Liver (tissue), 9 donors: Measurements from ENCODE around the gene SNX6. TPM values are rescaled to one million over a fixed set of nuclear protein-coding genes. Genes with fewer than 3 reads are reported as not detected.
"Not testable (repeated sequence)": the region's sequence is repeated elsewhere in the genome, so short reads cannot be mapped to it uniquely, and the experiment has no call there.

ENCODE experiments used
- DNase-seq: peaks from one replicate; pipeline ENCODE4 v3.0.0-alpha.2; 2017; ENCODE audit warnings: low spot score
- H3K27ac ChIP-seq, 2 donors: one replicate each; pipeline ENCODE4 v1.7.0; 2013; ENCODE audit warnings: inconsistent platforms in 2 of 2, low read length in 2 of 2, control low read depth in 1 of 2, low read depth in 1 of 2, mild to moderate bottlenecking in 1 of 2
- H3K27me3 ChIP-seq, 4 donors: one replicate each; pipeline versions ENCODE4 v1.6.1 to v1.7.0; 2013; ENCODE audit warnings: low read length in 3 of 4, inconsistent platforms in 1 of 4, mild to moderate bottlenecking in 1 of 4, moderate library complexity in 1 of 4; ENCODE audit not compliant: control insufficient read depth in 4 of 4, insufficient read depth in 4 of 4
- H3K36me3 ChIP-seq, 4 donors: one replicate each; pipeline versions ENCODE4 v1.6.1 to v1.7.0; 2013; ENCODE audit warnings: low read length in 3 of 4, mild to moderate bottlenecking in 3 of 4, low read depth in 1 of 4, moderate library complexity in 1 of 4; ENCODE audit not compliant: control insufficient read depth in 4 of 4, insufficient read depth in 3 of 4
- H3K4me1 ChIP-seq, 4 donors: one replicate each; pipeline versions ENCODE4 v1.6.1 to v1.7.0; 2013; ENCODE audit warnings: low read length in 3 of 4, mild to moderate bottlenecking in 3 of 4, moderate library complexity in 1 of 4; ENCODE audit not compliant: control insufficient read depth in 4 of 4, insufficient read depth in 4 of 4
- H3K4me3 ChIP-seq, 3 donors: one replicate each; pipeline versions ENCODE4 v1.6.1 to v1.7.0; 2013; ENCODE audit warnings: low read length in 3 of 3, control low read depth in 1 of 3, low read depth in 1 of 3, mild to moderate bottlenecking in 1 of 3
- H3K9ac ChIP-seq, 2 donors: one replicate each; pipeline ENCODE4 v1.7.0; 2013; ENCODE audit warnings: low read length in 2 of 2, mild to moderate bottlenecking in 2 of 2, moderate library complexity in 2 of 2, control low read depth in 1 of 2, low read depth in 1 of 2
- H3K9me3 ChIP-seq, 4 donors: one replicate each; pipeline versions ENCODE4 v1.6.1 to v1.7.0; 2013; ENCODE audit warnings: low read length in 3 of 4; ENCODE audit not compliant: control insufficient read depth in 4 of 4
- ATF3 ChIP-seq: IDR thresholded peaks from 2 replicates; pipeline ENCODE4 v1.6.1; 2016; ENCODE audit warnings: antibody characterized with exemption
- EGR1 ChIP-seq, 2 donors: IDR thresholded peaks; 2 replicates each; pipeline ENCODE4 v1.6.1; 2016 to 2018; ENCODE audit warnings: antibody characterized with exemption in 2 of 2, low read depth in 2 of 2
- FOXA1 ChIP-seq: IDR thresholded peaks from 2 replicates; pipeline ENCODE4 v1.6.1; 2016; ENCODE audit warnings: antibody characterized with exemption
- FOXA2 ChIP-seq: IDR thresholded peaks from 2 replicates; pipeline ENCODE4 v1.6.1; 2016; ENCODE audit warnings: antibody characterized with exemption
- GABPA ChIP-seq, 2 donors: IDR thresholded peaks in 1 of 2; conservative IDR thresholded peaks in 1 of 2; 2 replicates each; pipeline ENCODE4 v1.6.1; 2016; ENCODE audit warnings: antibody characterized with exemption in 2 of 2, mild to moderate bottlenecking in 1 of 2, moderate library complexity in 1 of 2
- HNF4A ChIP-seq, 2 donors: conservative IDR thresholded peaks; 2 replicates each; pipeline ENCODE4 v1.6.1; 2016; ENCODE audit warnings: antibody characterized with exemption in 2 of 2, mild to moderate bottlenecking in 2 of 2
- HNF4G ChIP-seq: IDR thresholded peaks from 2 replicates; pipeline ENCODE4 v1.6.1; 2016; ENCODE audit warnings: antibody characterized with exemption
- NR2F2 ChIP-seq: IDR thresholded peaks from 2 replicates; pipeline ENCODE4 v1.6.1; 2016; ENCODE audit warnings: antibody characterized with exemption
- RAD21 ChIP-seq, 2 donors: IDR thresholded peaks; 2 replicates each; pipeline ENCODE4 v1.6.1; 2016; ENCODE audit warnings: antibody characterized with exemption in 2 of 2, mild to moderate bottlenecking in 2 of 2
- RXRA ChIP-seq, 2 donors: IDR thresholded peaks; 2 replicates each; pipeline ENCODE4 v1.6.1; 2017 to 2018; ENCODE audit warnings: antibody characterized with exemption in 2 of 2, mild to moderate bottlenecking in 1 of 2
- SP1 ChIP-seq: IDR thresholded peaks from 2 replicates; pipeline ENCODE4 v1.6.1; 2018; ENCODE audit warnings: antibody characterized with exemption, mild to moderate bottlenecking
- ZBTB33 ChIP-seq: IDR thresholded peaks from 2 replicates; pipeline ENCODE4 v1.6.1; 2016; ENCODE audit warnings: antibody characterized with exemption
- WGBS: extraction: QIAGEN DNeasy Blood & Tissue Kit; methylation state at CpG from one replicate; pipeline ENCODE4 v1.1.7; 2013; 5-methylcytosine and 5-hydroxymethylcytosine counted together
- polyA plus RNA-seq, 2 donors: library from polyadenylated mRNA; stranded (reverse) in 1 of 2; unstranded in 1 of 2; fragments of 200-250 nt in 1 of 2; fragments of >200 nt in 1 of 2; fragmentation: Nextera tagmentation in 1 of 2; extraction: Ambion mirVana in 1 of 2; gene quantifications; one replicate each; pipeline versions ENCODE4 v1.2.1 to v1.2.3, GENCODE V29; 2013 to 2015
- total RNA-seq, 2 donors: library from RNA; depleted of rRNA; stranded (reverse); fragments of >200 nt; gene quantifications; one replicate each; pipeline ENCODE4 v1.2.3, GENCODE V29; 2014
- TF ChIP-seq, protein P1 (sequence below): IDR thresholded peaks from 2 replicates; pipeline ENCODE4 v1.6.1; 2016; ENCODE audit warnings: antibody characterized with exemption, mild to moderate bottlenecking
- donor health status: healthy.
- donor health status: healthy.
- donor health status: healthy.
- donor health status: healthy.
- donor health status: healthy.

The SNX6 gene
- total and polyA plus RNA-seq, 4 donors: 23.5 to 62.2 (median 42.0) TPM

DNA sequence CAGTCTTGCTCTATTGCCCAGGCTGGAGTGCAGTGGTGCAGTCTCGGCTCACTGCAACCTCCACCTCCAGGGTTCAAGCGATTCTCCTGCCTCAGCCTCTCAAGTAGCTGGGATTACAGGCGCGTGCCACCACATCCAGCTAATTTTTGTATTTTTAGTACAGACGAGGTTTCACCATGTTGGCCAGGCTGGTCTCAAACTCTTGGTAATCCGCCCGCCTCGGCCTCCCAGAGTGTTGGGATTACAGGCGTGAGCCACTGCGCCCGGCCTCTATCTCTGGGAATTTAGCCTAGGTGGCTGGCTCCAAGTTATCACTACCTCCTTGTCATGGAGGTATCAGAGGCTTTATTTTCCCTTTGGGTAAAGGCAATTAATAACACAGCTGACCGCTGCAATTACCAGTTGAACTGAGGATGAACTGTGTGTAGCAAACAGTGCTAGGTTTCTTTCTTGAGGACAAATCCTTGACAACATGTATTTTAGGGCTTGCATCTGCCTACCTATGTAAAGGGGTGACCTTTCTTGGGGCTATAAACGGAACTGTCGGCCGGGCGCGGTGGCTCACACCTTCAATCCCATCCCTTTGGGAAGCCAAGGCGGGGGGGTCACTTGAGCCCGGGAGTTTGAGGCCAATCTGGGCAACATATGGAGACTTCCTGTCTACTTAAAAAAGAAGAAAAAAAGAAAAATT lies 80.5 kb downstream of the SNX6 start:
- not testable (repeated sequence) for H3K27ac ChIP-seq, H3K9ac ChIP-seq, H3K9me3 ChIP-seq, H3K4me3 ChIP-seq, H3K4me1 ChIP-seq, H3K36me3 ChIP-seq, DNase-seq, H3K27me3 ChIP-seq
- 92% methylated on average over 19 of the region's 19 CpGs for WGBS

DNA sequence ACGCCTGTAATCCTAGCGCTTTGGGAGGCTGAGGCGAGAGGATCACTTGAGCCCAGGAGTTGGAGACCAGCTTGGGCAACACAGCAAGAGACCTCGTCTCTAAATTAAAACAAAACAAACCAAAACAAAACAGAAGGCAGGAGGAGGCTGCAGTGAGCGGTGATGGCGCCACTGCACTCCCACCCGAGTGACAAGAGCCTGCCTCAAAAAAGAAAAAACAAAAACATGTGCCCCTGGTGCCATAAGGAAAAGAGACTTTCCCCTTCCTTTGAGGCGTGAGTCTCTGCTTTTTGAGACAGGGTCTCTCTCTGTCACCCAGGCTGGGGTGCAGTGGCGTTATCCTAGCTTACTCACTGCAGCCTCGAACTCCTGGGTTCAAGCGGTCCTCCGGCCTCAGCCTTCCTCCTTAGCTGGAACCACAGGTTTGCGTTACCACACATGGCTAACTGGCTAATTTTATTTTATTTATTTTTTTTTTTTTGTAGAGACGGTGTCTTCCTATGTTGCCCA lies 81.4 kb downstream of the SNX6 start:
- H3K27me3 ChIP-seq: no peaks in the 10 kb centered on the region
- DNase-seq: no peak
- H3K9me3 ChIP-seq: no peaks in the 10 kb centered on the region
- H3K4me1 ChIP-seq: peaks cover 0 to 2% (median 1%) of the 10 kb centered on the region in 4 donors
- H3K9ac ChIP-seq: no peak overlapping the region
- no peak overlapping the region for H3K4me3 ChIP-seq
- 89% methylated on average over 14 of the region's 14 CpGs for WGBS
- TF ChIP-seq NR2F2 (no peak), FOXA1 (no peak), ZBTB33 (no peak), SP1 (no peak), FOXA2 (no peak), RXRA (IDR thresholded peaks at IDR 0.05) (no peak), HNF4A (conservative IDR thresholded peaks at IDR 0.05) (no peak), GABPA (IDR thresholded peaks at IDR 0.05 in 1 of 2, conservative IDR thresholded peaks at IDR 0.05 in 1 of 2) (no peak), HNF4G (no peak), ATF3 (no peak), RAD21 (IDR thresholded peaks at IDR 0.05) (no peak), EGR1 (IDR thresholded peaks at IDR 0.05; ENCODE audit: low read depth in 2 of 2) (no peak)
- TF ChIP-seq, protein P1, sequence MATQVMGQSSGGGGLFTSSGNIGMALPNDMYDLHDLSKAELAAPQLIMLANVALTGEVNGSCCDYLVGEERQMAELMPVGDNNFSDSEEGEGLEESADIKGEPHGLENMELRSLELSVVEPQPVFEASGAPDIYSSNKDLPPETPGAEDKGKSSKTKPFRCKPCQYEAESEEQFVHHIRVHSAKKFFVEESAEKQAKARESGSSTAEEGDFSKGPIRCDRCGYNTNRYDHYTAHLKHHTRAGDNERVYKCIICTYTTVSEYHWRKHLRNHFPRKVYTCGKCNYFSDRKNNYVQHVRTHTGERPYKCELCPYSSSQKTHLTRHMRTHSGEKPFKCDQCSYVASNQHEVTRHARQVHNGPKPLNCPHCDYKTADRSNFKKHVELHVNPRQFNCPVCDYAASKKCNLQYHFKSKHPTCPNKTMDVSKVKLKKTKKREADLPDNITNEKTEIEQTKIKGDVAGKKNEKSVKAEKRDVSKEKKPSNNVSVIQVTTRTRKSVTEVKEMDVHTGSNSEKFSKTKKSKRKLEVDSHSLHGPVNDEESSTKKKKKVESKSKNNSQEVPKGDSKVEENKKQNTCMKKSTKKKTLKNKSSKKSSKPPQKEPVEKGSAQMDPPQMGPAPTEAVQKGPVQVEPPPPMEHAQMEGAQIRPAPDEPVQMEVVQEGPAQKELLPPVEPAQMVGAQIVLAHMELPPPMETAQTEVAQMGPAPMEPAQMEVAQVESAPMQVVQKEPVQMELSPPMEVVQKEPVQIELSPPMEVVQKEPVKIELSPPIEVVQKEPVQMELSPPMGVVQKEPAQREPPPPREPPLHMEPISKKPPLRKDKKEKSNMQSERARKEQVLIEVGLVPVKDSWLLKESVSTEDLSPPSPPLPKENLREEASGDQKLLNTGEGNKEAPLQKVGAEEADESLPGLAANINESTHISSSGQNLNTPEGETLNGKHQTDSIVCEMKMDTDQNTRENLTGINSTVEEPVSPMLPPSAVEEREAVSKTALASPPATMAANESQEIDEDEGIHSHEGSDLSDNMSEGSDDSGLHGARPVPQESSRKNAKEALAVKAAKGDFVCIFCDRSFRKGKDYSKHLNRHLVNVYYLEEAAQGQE: no peak
- H3K27ac ChIP-seq: no peak overlapping the region
- H3K36me3 ChIP-seq: no peaks in the 10 kb centered on the region

GRCh38 chr14:34547136-34547520 lies 82.8 kb downstream of the SNX6 start:
- not testable (repeated sequence) for H3K4me3 ChIP-seq, H3K9me3 ChIP-seq, H3K4me1 ChIP-seq, DNase-seq, H3K27ac ChIP-seq, H3K36me3 ChIP-seq, H3K9ac ChIP-seq, H3K27me3 ChIP-seq
- no CpG with 5 or more reads among the region's 16 CpGs for WGBS

GRCh38 chr14:34546272-34547135 lies 83.4 kb downstream of the SNX6 start:
- not testable (repeated sequence) for H3K36me3 ChIP-seq, H3K27ac ChIP-seq, H3K4me1 ChIP-seq, DNase-seq, H3K9me3 ChIP-seq, H3K9ac ChIP-seq, H3K4me3 ChIP-seq, H3K27me3 ChIP-seq
- no CpG with 5 or more reads among the region's 68 CpGs for WGBS
